Activated T-cell treated with anti-CD3 and anti-CD28 coated beads for 1 hour (primary cell): ENCODE data around the gene SERPINB5.

Experiments
- DNase-seq: peaks from one replicate; pipeline ENCODE4 v3.0.0-alpha.2; 2020; ENCODE audit warnings: low read depth

The SERPINB5 gene

DNA sequence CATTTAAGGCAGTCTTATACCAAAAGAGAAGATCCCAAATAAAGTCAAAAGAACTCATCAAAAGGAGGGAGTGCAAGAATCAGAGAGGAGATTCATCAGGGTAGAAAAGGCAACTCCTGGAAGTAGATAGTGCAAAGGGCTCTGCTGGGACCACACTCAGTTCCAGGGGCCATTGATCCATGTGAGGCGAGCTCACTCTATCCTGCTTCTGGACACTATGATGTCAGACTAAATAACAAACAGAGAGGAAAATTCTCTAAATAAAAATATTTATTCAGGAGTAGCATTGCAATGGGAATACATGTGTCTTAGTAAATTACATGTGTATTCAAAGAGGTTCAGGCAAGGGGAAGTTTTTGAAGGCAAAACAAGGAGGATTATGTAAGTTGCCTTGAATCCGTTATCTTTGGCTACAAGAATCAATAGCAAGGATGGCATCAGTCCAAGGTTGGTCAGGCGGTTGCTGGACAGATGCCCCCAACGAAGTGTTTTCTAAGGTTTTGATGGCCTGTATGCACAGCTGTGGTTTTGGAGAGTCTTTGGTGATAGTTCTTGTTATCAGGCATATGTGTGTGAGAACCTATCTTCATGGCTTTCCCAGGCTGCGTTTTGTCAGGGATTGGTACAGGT is 52.2 kb downstream of the SERPINB5 start:
- no peak for DNase-seq

GRCh38 chr18:63532471-63532870 is 55.7 kb downstream of the SERPINB5 start:
- DNase-seq = no peak

- DNase-seq = no peak
Observed at GRCh38 chr18:63534615-63535014, 57.9 kb downstream of the SERPINB5 start.

- no peak for DNase-seq
Observed at GRCh38 chr18:63539904-63540510, 63.2 kb downstream of the SERPINB5 start.

DNA sequence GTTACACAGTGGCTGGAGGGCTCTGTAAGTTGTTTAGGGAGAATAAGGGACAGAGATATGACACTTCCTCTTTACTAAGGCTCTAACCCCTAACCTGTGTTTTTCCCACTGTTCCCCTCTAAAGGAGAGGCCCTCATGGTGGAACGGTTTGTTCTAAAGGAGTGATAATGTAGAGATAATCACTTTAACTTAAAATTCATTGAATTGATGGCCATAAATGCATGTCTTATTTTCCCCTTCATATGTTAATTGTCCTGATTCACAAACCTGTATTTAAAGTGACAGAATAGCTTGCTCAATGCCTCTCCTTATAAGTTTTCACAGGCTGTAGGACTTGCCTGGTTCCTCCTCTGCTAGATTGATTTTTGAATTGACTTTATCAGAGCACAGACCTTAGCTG is 65.3 kb downstream of the SERPINB5 start, which contains the start of gene SERPINB12:
TSS of gene SERPINB12 (plus strand) at position 301 of the 400 bp plus-strand sequence. CDS start 13,791 bp downstream, outside the sequence.
- no peak for DNase-seq

GRCh38 chr18:63544017-63544416 is 67.3 kb downstream of the SERPINB5 start:
- DNase-seq = no peak

- no peak for DNase-seq
Observed at GRCh38 chr18:63545000-63545399, 68.2 kb downstream of the SERPINB5 start.

DNA sequence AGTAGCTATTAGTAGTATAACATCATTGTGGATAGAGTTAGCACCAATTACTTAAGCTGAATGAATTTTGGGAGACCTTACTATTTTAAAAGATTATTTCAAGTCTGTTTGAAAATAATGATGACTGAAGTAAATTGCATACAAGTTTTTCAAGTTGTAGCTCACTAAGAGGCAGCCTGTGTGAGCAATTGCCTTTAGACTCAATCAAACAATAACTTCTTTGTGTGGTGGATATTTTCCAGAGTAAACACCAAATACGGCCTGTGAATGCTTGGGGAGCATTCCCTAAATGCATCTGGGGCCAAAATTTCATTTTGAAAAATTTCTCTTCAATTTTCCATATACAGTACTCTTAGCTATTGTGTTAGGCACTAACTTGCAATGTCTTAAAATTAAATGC is 73.3 kb downstream of the SERPINB5 start:
- DNase-seq = no peak

GRCh38 chr18:63551769-63552168 is 75.0 kb downstream of the SERPINB5 start:
- DNase-seq = no peak

GRCh38 chr18:63552581-63552980 is 75.8 kb downstream of the SERPINB5 start:
- DNase-seq = no peak

DNA sequence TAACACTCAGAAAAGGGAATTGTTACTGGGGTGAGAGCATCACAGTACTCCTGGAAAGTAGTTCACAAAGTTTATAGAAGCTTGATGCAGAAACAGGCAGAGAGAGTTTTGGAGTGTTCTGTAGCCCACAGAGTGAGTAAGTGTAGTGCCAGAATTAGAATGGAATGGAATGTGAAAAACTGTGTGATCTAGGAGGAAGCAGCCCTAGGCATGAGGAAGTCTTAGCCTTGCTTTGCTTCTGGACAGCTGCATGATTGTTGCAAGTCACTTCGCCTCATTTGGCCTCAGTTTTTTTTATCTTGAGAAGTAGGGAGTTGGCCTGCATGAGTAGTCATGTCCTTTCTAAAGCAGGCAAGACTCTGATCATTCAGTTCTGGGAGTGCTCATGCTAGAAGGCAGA is 76.3 kb downstream of the SERPINB5 start:
- DNase-seq = no peak
